G401 (cell line): ENCODE results near the gene ZCCHC14. TPM values are rescaled to one million over a fixed set of nuclear protein-coding genes. Genes with fewer than 3 reads are reported as not detected.
"Not testable (repeated sequence)": the region's sequence is repeated elsewhere in the genome, so short reads cannot be mapped to it uniquely, and the experiment has no call there.

ENCODE experiments used
- DNase-seq: peaks from one replicate; pipeline ENCODE4 v3.0.0-alpha.2; 2015; ENCODE audit warnings: low spot score
- in situ Hi-C: cut with HindIII; loops from 2 replicates; pipeline ENCODE4 v1.10.0; 2016; ENCODE audit warnings: low sequenced_read_pairs, mixed read lengths
- total RNA-seq: library from RNA; depleted of rRNA; stranded (reverse); fragments of >200 nt; shearing (Covaris generic); gene quantifications from 2 replicates; pipeline ENCODE4 v1.2.3, GENCODE V29; 2014

The ZCCHC14 gene
- total RNA-seq, 1 experiment from 2014 or later, result 12.9 TPM

DNA sequence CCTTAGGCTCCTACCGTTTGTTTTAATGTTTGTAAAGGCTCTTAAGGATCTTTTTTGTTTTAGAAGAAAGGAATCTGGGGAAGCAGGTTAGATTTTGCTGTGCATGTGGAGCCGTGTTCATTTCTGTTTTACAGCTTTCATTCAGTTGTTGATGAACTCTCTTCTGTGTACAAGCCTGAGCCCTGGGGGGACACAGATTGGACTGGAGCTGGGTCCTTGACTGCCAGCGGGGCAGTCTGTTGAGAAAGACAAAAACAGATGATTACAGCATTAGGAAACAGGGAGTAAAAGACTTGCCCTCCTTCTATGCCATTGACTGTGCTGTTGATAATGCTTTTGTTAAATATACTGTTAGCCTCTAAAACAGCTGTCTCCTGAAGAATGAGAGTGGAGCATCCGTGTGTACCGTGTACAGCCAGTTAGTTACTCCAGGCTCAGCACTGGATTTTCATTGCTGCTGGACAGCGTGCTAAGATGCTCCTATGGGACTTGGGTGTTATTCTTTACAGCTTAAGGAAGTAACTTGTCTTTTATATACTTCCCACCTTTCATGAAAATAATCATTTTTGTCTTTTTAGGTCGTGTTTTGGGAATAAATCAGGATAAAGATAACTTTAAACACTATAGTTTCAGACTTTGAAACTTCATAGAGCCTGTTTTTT, 97.5 kb downstream of the ZCCHC14 start:
- in situ Hi-C loops, result no loop called here
- DNase-seq, result no peak

DNA sequence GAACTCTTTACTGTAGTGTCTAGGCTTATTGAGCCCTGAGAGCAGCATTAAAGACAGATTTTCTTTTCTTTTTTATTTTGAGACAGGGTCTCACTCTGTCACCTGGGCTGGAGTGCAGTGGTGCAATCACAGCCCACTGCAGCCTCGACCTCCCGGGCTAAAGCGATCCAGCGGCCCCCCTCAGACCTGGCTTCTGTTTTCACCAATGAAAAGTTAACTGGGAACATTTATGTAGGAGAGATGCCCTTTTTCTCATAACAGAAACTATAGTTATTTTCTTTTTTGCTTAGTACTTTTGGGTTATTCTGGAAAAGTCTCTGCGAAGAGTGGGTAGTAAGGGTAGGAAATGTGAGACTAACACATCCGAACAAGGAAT, 99.2 kb downstream of the ZCCHC14 start:
- DNase-seq, result no peak
- in situ Hi-C loops, result no loop called here

DNA sequence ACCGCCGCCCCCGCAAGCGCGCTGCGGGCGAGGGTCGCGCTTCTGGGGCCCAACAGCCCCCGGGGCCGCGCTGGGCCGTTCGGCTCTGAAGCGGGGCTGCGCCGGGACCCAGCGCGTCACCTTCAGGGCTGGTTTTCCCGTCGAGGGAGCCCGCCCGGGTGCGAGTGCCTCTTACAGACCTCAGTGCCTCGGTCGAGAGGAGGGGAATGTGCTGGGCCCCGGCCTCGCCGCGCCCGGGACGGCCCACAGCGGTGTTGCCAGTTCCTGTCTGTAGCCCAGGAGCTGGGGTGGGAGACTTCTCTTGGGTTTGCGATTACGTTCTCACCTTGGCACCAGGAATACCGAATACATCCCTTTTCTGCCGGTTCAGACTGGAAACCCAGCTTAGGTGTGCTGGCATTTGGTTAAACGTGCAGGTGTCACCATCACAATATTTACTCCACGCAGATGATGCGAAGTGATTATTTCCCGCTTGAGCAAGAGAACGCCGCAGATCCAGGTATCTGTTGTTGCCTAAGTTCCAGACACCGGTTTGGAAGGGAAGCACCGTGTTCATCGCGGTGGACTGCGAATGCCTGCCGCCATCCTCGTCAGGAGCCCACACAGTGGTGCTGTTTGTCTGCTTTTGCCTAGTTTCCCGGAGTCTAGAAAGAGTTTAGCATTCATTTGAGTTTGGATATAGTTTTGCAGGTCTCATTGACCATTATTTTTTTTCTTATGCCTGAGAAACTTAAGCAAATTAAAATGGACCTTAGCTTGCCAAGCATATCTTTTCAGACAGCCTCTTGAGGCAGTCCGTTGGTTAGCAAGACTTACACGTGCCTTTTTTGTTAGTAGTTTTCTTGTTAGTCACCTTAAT, 99.8 kb downstream of the ZCCHC14 start:
- peak; percentile 69 for DNase-seq
- in situ Hi-C loops, result no loop called here

DNA sequence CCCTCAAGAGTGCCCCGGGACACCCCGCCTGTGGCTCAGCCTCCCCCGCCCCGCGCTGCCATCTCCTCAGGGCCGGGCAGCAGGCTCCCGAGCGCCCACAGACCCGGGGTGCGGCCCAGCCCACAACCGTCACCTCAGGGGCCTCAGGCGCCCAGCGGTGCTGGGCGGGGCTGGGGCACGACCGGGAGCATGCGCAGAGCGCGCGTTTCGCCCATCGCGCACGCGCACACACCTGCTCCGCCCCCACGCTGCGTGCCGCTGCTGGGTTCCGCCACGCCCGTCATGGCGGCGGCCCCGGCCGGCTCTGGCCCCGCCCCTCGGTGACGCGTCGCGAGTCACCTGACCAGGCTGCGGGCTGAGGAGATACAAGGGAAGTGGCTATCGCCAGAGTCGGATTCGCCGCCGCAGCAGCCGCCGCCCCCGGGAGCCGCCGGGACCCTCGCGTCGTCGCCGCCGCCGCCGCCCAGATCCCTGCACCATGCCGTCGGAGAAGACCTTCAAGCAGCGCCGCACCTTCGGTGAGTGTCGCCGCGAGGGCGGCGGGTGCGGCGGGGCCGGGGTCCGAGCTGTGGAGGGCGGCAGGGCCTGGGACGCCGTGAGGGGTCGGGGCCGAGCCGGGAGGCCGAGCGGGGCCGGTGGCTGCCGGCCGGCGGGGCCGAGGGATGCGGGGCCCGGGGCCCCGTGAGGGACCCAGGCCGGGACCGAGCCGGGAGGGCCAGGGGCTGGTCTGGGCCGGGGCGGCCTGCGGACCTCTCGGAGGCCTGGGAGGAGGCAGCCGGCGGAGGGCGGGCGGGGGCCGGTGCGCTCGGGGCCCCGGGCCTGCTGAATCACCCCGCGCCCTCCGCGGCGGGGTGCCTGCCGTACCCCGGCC, 100.6 kb downstream of the ZCCHC14 start, which contains the start of gene MAP1LC3B:
Gene MAP1LC3B (plus strand): TSS at position 387 of the 871 bp plus-strand sequence. CDS start 92 bp downstream, at position 479.
- DNase-seq, result peak; percentile 95
- in situ Hi-C loops, result no loop called here

DNA sequence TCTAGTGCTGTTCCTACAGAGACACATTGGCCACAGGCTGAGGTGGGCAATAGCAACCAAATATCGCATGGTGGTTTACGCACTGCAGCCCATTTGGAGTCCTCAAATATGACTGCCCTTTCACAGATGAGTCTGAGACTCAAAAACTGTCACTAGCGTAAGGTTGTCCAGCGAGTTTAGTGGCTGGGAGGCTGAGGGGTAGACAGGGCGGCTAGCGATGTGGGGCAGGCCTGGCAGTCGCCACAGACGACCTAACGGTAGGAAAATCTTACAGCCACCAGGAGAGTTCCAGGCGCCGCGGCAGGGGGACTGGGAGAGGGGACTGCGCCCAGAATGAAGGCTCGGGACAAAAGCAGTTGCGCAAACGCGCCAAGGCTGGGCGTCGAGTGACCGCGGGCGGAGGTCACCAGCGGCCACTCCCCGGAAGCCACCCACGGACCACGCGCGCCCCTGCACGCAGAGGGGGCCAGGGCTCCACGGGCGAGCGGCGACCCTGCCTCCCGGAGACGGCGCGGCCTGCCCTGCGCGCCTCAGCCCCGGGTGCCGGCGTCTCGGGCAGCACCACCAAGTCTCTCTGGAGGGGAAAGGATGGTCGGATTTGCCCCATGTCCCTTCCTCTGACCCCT, 101.4 kb downstream of the ZCCHC14 start:
- in situ Hi-C loops, result no loop called here
- peak; percentile 30 for DNase-seq

DNA sequence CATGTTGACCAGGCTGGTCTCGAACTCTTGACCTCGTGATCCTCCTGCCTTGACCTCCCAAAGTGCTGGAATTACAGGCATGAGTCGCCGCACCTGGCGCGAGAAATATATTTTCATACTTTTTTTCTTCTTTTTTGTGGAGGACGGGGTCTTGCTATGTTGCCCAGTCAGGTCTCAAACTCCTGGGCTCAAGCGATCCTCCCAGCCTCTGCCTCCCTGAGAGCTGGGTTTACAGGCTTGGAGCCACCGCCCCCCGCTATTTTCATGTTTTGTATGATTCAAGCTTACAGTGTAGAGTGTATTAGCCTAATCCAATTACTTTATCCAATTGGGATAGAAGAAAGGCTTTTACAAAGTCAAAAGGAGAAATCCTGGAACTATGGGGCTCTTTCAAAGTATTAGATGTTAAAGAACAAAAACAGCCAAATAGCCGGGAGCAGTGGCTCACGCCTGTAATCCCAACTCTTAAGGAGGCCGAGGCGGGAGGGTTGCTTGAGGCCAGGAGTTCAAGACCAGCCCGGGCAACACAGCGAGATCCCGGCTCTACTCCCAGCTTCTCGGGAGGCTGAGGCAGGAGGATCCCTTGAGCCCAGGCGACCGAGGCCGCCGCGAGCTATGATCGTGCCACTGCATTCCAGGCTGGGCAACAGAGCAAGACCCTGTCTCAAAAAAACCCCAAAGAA, 102.0 kb downstream of the ZCCHC14 start:
- in situ Hi-C loops, result no loop called here
- DNase-seq, result no peak

DNA sequence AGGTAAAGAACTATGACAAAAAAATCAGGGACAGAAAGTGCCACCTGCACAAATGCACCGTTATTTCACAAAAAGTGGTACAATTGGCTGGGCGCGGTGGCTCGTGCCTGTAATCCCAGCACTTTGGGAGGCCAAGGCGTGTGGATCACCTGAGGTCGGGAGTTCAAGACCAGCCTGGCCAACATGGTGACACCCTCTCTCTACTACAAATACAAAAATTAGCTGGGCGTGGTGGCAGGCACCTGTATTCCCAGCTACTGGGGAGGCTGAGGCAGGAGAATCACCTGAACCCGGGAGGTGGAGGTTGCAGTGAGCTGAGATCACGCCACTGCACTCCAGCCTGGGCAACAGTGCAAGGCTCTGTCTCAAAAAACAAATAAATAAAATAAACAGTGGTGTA, 102.9 kb downstream of the ZCCHC14 start:
- DNase-seq, in situ Hi-C loops: not testable (repeated sequence)

DNA sequence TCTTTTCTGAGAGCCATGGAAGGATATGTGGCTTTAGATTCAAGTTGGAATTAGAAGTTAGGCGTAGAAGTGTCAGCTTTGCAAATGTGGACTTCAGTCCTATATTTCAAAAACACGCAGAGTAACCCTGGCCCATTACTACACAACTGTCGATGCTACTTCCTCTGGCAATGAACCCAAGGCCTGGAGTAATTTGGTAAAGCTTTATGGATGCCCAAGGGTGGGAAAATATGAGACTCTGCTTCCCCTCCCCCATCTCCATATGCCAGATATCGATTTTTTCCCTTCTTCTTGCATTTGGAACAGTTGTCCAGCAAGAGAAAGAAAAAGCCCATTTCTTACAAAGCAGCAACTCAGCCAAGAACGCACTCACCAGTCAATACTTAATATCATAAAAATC, 103.6 kb downstream of the ZCCHC14 start:
- in situ Hi-C loops, result no loop called here
- no peak for DNase-seq

DNA sequence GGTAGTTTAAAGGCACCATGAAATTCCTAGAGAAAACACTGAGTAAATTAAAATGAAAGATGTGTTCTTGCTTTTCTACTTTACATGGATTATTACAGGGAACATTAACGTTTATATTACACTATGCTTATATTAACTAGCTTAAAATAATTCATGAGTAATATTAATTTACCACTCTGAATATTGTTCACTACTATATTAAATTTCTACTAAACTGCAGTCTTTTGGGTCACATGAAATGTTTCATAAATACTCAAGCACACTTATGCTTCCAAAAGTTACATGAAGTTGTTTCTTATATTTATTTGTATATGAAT, 104.0 kb downstream of the ZCCHC14 start:
- in situ Hi-C loops, result no loop called here
- no peak for DNase-seq

DNA sequence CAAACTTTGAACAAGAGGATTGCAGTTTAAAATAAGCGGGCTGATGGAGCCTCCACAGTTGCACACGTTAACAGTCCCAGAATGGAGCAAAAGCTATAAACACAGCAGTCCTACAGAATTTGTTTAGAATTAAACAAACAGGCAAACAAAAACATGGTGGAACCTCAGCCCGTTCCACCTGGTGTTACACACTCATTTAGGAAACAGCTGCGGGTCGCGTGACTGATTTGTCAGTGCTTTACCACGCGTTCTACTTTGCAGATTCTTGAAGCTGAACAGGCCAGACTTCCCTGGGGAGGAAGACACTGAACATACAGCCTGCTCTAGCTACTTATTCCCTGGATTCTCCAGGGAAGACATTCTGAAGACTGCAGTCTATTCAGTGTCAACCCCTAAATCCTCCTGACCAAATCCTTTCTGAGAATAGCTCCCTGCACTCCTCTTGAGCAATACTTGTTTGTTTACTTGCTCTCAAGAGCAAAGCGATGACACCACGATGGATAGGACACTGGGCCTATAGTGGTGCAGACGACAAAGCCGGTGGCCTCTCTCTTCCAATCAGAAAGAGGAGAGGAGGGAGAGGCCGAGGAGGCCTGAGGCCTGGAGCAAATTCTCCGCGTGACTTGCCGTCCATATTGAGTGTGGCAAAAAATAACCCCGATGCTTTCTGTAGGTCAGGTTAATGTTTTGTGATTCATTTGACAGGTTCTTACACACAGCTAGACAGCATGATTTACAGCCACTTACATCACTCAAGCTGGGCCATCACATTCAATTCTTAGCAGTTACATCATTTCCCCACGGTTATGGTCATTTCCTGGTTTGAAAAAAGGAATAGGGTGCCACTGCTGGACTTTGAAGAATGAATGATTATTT, 104.6 kb downstream of the ZCCHC14 start:
- peak; percentile 100 for DNase-seq
- in situ Hi-C loops, result no loop called here

DNA sequence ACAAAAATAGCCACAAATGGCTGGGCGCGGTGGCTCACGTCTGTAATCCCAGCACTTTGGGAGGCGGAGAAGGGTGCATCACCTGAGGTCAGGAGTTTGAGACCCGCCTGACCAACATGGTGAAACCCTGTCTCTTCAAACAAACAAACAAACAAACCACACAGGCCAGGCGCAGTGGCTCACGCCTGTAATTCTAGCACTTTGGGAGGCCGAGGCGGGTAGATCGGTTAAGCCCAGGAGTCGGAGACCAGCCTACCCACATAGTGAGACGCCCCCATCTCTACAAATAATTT, 108.0 kb downstream of the ZCCHC14 start:
- in situ Hi-C loops, DNase-seq: not testable (repeated sequence)

DNA sequence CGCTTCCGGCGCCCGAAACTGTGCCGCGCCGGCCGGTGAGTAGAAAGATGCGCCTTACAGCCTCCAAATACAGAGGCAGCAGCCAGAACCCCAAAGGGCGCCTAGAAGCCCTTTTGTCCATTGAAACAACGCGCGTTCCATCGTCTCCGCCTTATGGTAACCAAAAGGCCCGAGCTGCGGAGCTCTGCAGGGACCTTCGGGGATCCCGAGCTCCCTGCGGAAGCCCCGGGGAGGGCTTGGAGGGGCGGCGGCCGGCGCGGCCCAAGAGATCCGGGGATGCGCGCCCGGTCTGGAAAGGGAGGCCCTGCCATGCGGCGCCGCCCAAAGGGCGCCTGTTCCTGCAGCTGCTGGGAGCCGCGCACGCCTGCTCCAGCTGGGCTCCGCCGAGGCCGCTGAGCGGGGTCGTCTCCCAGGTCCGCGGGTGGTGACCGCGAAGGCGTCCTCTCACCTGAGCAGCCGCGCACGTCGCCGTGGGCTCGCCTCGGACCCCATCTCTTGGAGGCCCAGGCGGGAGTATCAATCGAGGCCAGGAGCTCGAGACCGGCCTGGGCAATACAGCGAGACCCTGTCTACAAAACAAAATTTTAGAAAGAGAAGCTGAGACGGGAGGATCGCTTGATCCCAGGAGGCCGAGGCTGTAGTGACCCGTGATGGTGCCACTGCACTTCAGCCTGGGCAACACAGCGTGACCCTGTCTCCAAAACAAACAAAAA, 108.5 kb downstream of the ZCCHC14 start:
- in situ Hi-C loops, result no loop called here
- DNase-seq, result no peak

DNA sequence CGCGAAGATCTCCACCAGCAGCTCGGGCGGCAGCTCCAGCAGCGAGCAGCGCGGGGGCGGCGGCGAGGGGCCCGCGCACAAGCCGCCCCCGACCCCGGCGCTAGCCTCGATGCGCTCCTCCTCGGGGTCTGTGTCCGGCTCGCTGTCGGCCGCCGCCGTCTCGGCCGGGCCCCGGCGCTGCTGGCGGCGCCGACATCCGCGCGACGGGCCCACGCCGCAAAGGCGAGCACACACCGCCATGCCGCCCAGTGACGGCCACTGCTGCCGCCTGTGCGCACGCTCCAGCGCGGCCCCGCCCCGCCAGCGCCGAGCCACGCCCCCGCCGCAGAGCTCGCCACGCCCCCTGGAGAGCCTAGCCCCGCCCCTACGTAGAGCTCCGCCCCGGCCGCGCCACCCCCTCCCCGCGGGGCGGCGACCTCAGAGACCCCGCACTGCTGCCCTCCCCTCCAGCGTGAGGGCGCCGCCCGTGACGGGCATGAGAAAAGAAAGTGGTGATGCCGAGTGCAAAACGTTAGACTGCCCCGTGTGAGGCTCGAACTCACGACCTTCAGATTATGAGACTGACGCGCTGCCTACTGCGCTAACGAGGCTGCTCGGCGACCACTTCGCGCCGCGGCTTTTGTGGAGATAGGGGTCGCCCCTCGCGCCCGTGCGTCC, 109.2 kb downstream of the ZCCHC14 start, which contains the start of gene FBXO31:
Gene FBXO31 (minus strand): TSS at position 272 of the 657 bp plus-strand sequence. CDS start 32 bp downstream, at position 240.
- in situ Hi-C loops, result no loop called here
- DNase-seq, result peak; percentile 88

DNA sequence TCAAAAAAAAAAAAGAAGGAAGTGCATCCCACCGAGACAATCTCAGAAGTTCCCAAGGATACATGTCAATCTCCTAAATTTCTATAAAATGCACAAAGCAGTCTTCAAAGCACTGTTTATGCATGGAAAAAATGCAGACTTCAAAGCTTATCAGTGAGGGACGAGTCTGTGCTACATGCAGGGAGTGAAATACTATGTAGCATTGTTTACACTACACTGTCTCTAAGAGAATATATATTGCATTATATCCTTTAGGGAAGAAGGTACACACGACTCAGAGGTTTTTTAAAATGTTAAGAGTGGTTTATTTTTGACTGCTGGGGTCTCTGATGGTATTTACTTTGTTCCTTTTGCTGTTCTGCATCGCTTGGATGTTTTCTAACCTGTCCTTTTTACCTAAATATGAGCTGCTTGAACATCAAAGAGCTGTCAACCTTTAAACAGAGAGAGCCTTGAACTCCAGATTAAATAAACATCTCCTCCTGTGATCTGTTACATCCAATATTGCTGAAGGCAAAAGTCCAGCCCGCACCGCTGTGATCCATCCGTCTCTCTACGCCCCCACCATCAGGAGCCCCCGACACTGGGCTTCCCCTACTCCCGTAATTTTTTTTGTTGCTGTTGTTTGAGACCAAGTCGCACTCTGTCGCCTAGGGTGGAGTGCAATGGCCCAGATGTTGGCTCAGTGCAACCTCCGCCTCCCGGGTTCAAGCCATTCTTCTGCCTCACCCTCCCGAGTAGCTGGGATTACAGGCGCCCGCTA, 110.6 kb downstream of the ZCCHC14 start:
- DNase-seq, result no peak
- in situ Hi-C loops, result no loop called here

DNA sequence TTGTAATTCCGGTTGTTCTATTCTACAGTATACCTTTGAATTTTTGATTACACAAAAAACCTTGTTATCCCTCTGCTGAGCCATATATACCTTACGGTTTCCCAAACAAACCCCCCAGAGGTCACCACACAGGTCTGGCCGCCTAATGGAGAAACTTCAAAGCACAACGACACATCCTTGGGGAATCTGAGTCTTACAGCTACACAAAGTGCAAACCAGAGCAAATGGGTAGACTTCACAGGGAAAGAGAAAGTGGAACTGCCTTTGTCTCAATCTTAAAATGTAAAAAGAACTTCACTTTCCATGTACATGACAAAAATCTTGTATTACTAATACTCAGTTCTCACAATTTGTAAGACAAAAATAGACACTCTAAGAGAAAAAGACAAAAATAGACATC, 111.9 kb downstream of the ZCCHC14 start:
- DNase-seq, result no peak
- in situ Hi-C loops, result no loop called here

DNA sequence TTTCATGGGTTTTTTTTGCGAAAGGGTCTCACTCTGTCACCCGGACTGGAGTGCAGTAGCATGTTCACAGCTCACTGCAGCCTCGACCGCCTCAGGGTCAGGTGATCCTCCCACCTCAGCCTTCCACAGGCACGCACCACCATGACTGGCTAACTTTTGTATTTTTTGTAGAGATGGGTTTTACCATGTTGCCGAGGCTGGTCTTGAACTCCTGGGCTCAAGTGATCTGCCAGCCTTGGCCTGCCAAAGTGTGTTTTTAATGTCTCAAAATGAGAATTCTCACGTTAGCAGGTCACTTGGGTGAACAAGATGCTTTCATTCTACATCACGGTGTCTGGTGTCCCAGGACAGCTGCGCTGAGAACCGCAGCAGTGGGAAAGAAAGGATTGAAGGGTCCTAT, 112.4 kb downstream of the ZCCHC14 start:
- in situ Hi-C loops, result no loop called here
- peak; percentile 56 for DNase-seq
